HG02870 (cell line): Measurements from ENCODE around the gene CD248.
"Not testable (repeated sequence)": the region's sequence is repeated elsewhere in the genome, so short reads cannot be mapped to it uniquely, and the experiment has no call there.

Experiments
- ATAC-seq: cut with Tn5 transposase; IDR thresholded peaks from one replicate; pipeline ENCODE4 v1.9.1; 2021; ENCODE audit warnings: mild to moderate bottlenecking, moderate library complexity; ENCODE audit not compliant: unreplicated experiment

The CD248 gene

DNA sequence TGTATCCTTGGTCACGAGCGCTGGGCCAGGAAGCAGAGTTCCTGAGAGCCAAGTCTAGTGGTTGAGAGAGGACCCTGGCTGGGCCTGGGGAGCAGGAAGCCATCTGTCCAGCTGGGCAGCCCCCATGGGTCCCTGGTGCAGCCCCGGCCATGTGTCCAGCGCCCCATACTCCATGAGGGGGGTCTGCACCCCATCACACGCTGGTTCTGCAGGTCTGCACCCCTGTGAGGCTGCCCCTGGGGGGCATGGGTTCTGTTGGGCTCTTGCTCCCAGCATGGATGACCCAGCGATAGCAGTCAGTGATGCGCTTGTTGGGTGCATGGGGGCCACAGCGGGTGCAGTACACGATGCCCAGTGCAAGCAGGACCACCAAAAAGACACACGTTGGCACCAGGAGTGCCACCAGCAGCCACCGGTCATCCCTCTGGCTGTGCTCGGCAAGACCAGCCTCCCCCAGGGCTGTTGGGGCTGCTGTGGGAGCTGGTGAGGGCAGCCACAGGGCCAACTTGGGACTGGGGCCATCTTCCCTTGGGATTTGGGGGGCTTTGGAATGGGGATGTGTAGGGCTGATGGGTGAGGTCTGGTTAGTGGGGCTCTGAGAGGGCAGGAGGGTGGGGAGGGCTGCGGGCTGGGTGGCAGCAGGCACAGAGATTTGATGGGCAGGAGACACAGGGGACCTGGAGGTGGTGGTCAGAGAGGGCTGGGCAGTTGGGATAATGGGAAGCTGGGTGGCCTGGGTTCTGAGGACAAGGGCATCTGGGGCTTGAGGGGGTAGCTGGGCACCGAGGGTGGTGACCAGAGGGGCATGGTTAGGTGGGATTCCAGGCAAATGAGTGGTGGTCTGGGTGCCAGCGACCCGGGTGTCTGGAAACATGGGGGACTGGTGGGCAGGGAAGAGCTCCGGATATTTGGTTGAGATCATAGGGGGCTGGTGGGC, 2.0 kb downstream of the CD248 start:
- no peak for ATAC-seq

GRCh38 chr11:66314186-66314501, 2.7 kb downstream of the CD248 start:
- ATAC-seq: no peak

GRCh38 chr11:66313321-66314185, 3.3 kb downstream of the CD248 start:
- ATAC-seq: no peak

DNA sequence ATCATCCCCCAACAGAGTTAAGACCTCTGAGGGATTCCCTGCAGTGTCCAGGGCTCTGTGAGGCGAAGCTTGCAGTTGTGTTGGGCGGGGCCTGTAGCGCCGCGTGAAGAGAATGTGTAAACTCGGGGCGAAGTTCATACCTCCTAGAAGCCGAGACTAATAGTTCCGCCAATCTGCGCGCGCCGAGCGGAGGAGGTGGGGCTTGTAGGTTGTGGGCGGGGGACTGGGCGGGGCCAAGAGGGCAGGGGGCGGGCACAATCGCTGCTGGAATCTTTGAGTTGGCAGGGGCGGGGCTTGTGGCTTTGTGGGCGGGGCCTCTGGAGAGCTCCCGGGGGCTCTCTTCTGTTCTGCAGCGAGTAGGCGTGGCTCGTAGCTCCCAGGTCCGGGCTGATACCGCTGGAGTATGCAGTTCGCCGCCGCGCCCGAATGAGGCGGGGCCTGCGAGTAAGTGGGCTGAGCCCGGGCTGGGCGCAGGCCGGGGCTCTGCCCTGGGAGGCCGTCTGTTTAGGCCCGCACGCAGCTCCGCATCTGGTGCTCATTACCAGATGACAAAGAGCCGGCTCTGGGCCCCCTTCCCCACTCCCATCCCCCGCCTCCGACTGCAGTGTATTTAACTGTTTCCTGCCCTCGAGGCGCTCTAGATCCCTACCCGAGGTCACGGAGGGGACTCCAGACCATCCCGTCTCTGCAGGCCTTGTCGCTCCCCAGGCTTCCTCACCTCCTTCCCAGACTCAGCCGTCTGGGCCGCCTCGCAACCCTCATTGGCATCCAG, 4.1 kb downstream of the CD248 start:
- ATAC-seq: peak; percentile 60

- ATAC-seq: peak; percentile 62
These were observed 4.8 kb downstream of the CD248 start for GRCh38 chr11:66311965-66312548.

- ATAC-seq: no peak
These were observed 5.3 kb downstream of the CD248 start for GRCh38 chr11:66311470-66311964.

GRCh38 chr11:66310803-66311440, 5.9 kb downstream of the CD248 start:
- not testable (repeated sequence) for ATAC-seq

GRCh38 chr11:66310324-66310723, 6.5 kb downstream of the CD248 start:
- no peak for ATAC-seq

DNA sequence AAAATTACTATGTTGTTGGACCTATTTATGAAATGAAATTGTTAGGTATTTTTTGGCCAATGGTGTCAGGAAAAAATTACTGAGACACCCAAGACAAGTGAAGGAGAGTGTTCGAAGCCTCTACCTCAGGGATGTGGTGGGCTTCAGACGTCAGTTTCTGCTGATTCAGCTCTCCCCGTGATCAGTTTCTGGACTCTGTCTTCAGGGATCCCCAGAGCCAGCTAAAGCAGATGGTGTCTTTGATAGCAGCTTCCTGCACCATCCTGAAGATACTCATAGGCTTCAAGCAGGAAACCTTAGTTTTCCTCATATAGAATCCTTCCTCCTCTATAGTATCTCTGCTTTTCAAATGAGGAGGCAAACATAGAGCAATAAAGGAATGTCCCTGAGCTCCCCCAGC, 7.4 kb downstream of the CD248 start:
- ATAC-seq: no peak

- ATAC-seq: no peak
These were observed 14.2 kb downstream of the CD248 start for GRCh38 chr11:66302656-66303055.

GRCh38 chr11:66299186-66299585, 17.7 kb downstream of the CD248 start:
- ATAC-seq: no peak

DNA sequence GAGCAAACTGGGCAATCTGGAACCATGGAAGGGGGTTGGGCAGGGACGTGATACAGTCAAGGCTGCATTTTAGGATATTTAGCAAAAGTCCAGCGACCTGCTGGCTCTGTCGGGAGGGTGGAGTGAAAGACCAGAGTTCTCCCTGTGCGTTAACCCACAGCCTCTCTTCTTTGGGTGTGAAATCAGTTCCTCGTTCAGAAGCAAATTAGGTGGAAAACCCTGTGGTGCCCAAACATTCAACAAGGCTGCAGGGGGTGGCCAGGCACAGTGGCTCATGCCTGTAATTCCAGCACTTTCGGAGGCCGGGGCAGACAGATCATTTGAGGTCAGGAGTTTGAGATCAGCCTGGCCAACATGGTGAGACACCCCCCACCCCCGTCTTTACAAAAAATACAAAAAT, 19.2 kb downstream of the CD248 start:
- no peak for ATAC-seq

- no peak for ATAC-seq
These were observed 21.9 kb downstream of the CD248 start for GRCh38 chr11:66294626-66295620.

- no peak for ATAC-seq
These were observed 22.8 kb downstream of the CD248 start for GRCh38 chr11:66293777-66294625.

GRCh38 chr11:66293352-66293751, 23.5 kb downstream of the CD248 start:
- no peak for ATAC-seq

DNA sequence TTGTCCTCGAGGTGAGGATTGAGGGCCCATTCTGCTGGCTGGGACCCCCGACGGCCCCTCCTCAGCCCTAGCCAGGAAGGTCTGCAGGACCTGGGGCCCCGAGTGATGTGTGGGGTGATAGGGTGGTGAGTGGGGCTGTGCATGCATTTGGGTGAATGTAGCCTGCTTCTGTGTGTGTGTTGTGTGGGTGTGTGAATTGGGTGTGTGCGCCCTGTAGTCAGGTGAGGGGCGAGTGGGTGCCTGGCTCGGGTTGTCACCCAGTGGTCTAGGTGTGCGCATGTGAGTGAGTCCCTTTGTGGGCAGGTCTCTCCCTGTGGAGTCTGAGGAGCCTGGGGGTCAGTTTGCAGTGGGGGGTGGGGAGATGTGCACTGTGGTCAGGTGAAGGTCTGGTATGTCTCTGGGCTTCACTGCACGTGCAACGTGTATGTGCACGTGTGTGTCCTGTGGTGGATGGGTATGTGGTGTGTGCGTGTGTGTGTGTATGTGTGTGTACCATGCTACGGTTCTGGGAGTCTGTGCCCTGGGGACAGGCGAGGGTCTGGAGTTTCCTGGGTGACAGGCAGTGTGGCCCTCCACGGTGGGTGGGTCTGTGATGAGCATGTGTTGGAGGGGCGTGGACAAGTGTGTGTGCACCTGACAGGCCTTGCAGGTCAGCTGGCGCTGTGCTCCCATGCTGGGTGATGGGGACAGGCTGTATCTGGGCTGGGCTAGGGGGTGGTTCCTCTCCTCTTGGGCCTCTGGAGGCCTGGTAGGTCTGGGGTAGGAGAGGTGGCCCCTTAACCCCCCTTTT, 24.1 kb downstream of the CD248 start:
- ATAC-seq: no peak
